ENCODE results near the gene ZNF846.
A peak's percentile ranks its signal among the peaks of the same experiment; 100 is the strongest.

The ZNF846 gene

GRCh38 chr19:9768175-9769112 is at the start of gene ZNF846:
Gene ZNF846, minus strand, starts transcription at chr19:9768738. Its CDS starts 3,788 bp downstream, at chr19:9764950.
- H3K4me3 ChIP-seq (ENCODE audit: control insufficient read depth, low read depth, low read length), result peak within 1 kb of the TSS; percentile 67
- DNase-seq (ENCODE audit: low read depth), result peak; percentile 73
- TF ChIP-seq CTCF (IDR thresholded peaks at IDR 0.05; ENCODE audit: control insufficient read depth, insufficient read depth, low read depth, low read length, missing control alignments), result no peak

GRCh38 chr19:9818175-9818733 is 49.7 kb upstream of the ZNF846 start:
- H3K4me3 ChIP-seq (ENCODE audit: control insufficient read depth, low read depth, low read length), result peak overlapping the region; percentile 90
- DNase-seq (ENCODE audit: low read depth), result no peak
- TF ChIP-seq CTCF (IDR thresholded peaks at IDR 0.05; ENCODE audit: control insufficient read depth, insufficient read depth, low read depth, low read length, missing control alignments), result no peak

- no peak for TF ChIP-seq CTCF (IDR thresholded peaks at IDR 0.05; ENCODE audit: control insufficient read depth, insufficient read depth, low read depth, low read length, missing control alignments)
- no peak overlapping the region for H3K4me3 ChIP-seq (ENCODE audit: control insufficient read depth, low read depth, low read length)
- DNase-seq (ENCODE audit: low read depth), result no peak
Measured at GRCh38 chr19:9811139-9811538, 42.6 kb upstream of the ZNF846 start.

- DNase-seq (ENCODE audit: low read depth), result no peak
- no peak overlapping the region for H3K4me3 ChIP-seq (ENCODE audit: control insufficient read depth, low read depth, low read length)
- no peak for TF ChIP-seq CTCF (IDR thresholded peaks at IDR 0.05; ENCODE audit: control insufficient read depth, insufficient read depth, low read depth, low read length, missing control alignments)
Measured at GRCh38 chr19:9808855-9809824, 40.6 kb upstream of the ZNF846 start.

- no peak overlapping the region for H3K4me3 ChIP-seq (ENCODE audit: control insufficient read depth, low read depth, low read length)
- no peak for TF ChIP-seq CTCF (IDR thresholded peaks at IDR 0.05; ENCODE audit: control insufficient read depth, insufficient read depth, low read depth, low read length, missing control alignments)
- DNase-seq (ENCODE audit: low read depth), result no peak
Measured at GRCh38 chr19:9806803-9807202, 38.3 kb upstream of the ZNF846 start.

- no peak for DNase-seq (ENCODE audit: low read depth)
- no peak overlapping the region for H3K4me3 ChIP-seq (ENCODE audit: control insufficient read depth, low read depth, low read length)
- no peak for TF ChIP-seq CTCF (IDR thresholded peaks at IDR 0.05; ENCODE audit: control insufficient read depth, insufficient read depth, low read depth, low read length, missing control alignments)
Measured at GRCh38 chr19:9801976-9802375, 33.4 kb upstream of the ZNF846 start.
